HEK293 (cell line): ENCODE measurements around the gene OGFOD3.

ENCODE experiments used
- CTCF ChIA-PET: fragments of 350-600 bp; formaldehyde crosslinking; extraction: SDS; loops from one replicate; lab custom pipeline; 2021; ENCODE audit warnings: antibody characterized with exemption; lab: Yijun Ruan, JAX
- POLR2A ChIA-PET: fragments of 300-600 bp; formaldehyde crosslinking; extraction: SDS; loops from one replicate; lab custom pipeline; 2020; ENCODE audit warnings: antibody characterized with exemption, inconsistent platforms; lab: Yijun Ruan, JAX
- H3K27ac ChIP-seq: fragments of 200-500 bp; sonication (Bioruptor generic); 2 replicates; pipeline ENCODE4 v1.5.1; 2014; ENCODE audit warnings: low read depth, low read length, control low read depth, inconsistent platforms; ENCODE audit errors: extremely low read depth
- H3K36me3 ChIP-seq, 2 experiments: fragments of 200-500 bp in 1 of 2; sonication (Bioruptor generic) in 1 of 2; 1 replicate in 1 of 2; 2 replicates in 1 of 2; pipeline ENCODE4 v1.5.1; 2014 to 2017; ENCODE audit warnings: inconsistent platforms in 2 of 2, low read length in 2 of 2; ENCODE audit not compliant: control insufficient read depth in 2 of 2, insufficient read depth in 1 of 2
- H3K4me1 ChIP-seq: fragments of 200-500 bp; sonication (Bioruptor generic); 2 replicates; pipeline ENCODE4 v1.5.1; 2014; ENCODE audit warnings: mild to moderate bottlenecking, low read length, inconsistent platforms; ENCODE audit not compliant: control insufficient read depth, insufficient read depth
- H3K4me3 ChIP-seq: 2 replicates; pipeline ENCODE4 v1.5.1; 2011; ENCODE audit warnings: low read depth, mild to moderate bottlenecking, control low read depth, low read length, moderate library complexity
- H3K9me3 ChIP-seq: fragments of 200-500 bp; sonication (Bioruptor generic); 2 replicates; pipeline ENCODE4 v1.5.1; 2014; ENCODE audit warnings: low read depth, low read length, inconsistent platforms; ENCODE audit not compliant: control insufficient read depth, insufficient read depth
- BCL11B ChIP-seq: fragments of 450-650 bp; formaldehyde crosslinking; IDR thresholded peaks from 2 replicates; pipeline ENCODE4 v1.5.1; 2016; ENCODE audit warnings: low read depth, missing biosample characterization, missing genetic modification characterization
- HOXD13 ChIP-seq: sonication (generic); formaldehyde crosslinking; IDR thresholded peaks from 2 replicates; pipeline ENCODE4 v1.8.0; 2022; ENCODE audit warnings: missing genetic modification reagents, borderline replicate concordance
- KLF8 ChIP-seq: fragments of 450-650 bp; formaldehyde crosslinking; IDR thresholded peaks from 2 replicates; pipeline ENCODE4 v1.5.1; 2016; ENCODE audit warnings: missing biosample characterization, missing genetic modification characterization
- MZF1 ChIP-seq: fragments of 450-650 bp; formaldehyde crosslinking; IDR thresholded peaks from 2 replicates; pipeline ENCODE4 v1.5.1; 2017; ENCODE audit warnings: missing biosample characterization, missing genetic modification characterization, borderline replicate concordance
- TRIM28 ChIP-seq: IDR thresholded peaks from 2 replicates; pipeline ENCODE4 v1.6.1; 2011; ENCODE audit warnings: low read length, control low read depth, borderline replicate concordance
- ZBTB7A ChIP-seq: fragments of 450-650 bp; formaldehyde crosslinking; IDR thresholded peaks from 2 replicates; pipeline ENCODE4 v1.5.1; 2016; ENCODE audit warnings: low read depth, missing biosample characterization, missing genetic modification characterization
- ZFHX2 ChIP-seq: fragments of 450-650 bp; formaldehyde crosslinking; conservative IDR thresholded peaks from 2 replicates; pipeline ENCODE4 v1.5.1; 2016; ENCODE audit warnings: missing biosample characterization, missing genetic modification characterization
- ZNF121 ChIP-seq: fragments of 450-650 bp; formaldehyde crosslinking; IDR thresholded peaks from 2 replicates; pipeline ENCODE4 v1.5.1; 2016; ENCODE audit warnings: missing biosample characterization, missing genetic modification characterization
- ZNF132 ChIP-seq: fragments of 450-650 bp; formaldehyde crosslinking; IDR thresholded peaks from 2 replicates; pipeline ENCODE4 v1.5.1; 2017; ENCODE audit warnings: missing biosample characterization, missing genetic modification characterization, borderline replicate concordance
- ZNF16 ChIP-seq: fragments of 450-650 bp; formaldehyde crosslinking; IDR thresholded peaks from 2 replicates; pipeline ENCODE4 v1.5.1; 2016; ENCODE audit warnings: low read depth, missing biosample characterization, missing genetic modification characterization
- ZNF174 ChIP-seq: fragments of 450-650 bp; formaldehyde crosslinking; IDR thresholded peaks from 2 replicates; pipeline ENCODE4 v1.5.0; 2017; ENCODE audit warnings: missing biosample characterization, mild to moderate bottlenecking, missing genetic modification characterization
- ZNF18 ChIP-seq: fragments of 450-650 bp; formaldehyde crosslinking; IDR thresholded peaks from 2 replicates; pipeline ENCODE4 v1.5.1; 2016; ENCODE audit warnings: missing biosample characterization, missing genetic modification characterization
- ZNF214 ChIP-seq: fragments of 450-650 bp; formaldehyde crosslinking; IDR thresholded peaks from 2 replicates; pipeline ENCODE4 v1.5.1; 2017; ENCODE audit warnings: missing biosample characterization, mild to moderate bottlenecking, missing genetic modification characterization, borderline replicate concordance
- ZNF266 ChIP-seq: fragments of 450-650 bp; formaldehyde crosslinking; IDR thresholded peaks from 2 replicates; pipeline ENCODE4 v1.5.1; 2016; ENCODE audit warnings: missing biosample characterization, missing genetic modification characterization, low read depth
- ZNF280D ChIP-seq: fragments of 450-650 bp; formaldehyde crosslinking; IDR thresholded peaks from 2 replicates; pipeline ENCODE4 v1.5.1; 2016; ENCODE audit warnings: missing biosample characterization, missing genetic modification characterization
- ZNF571 ChIP-seq: fragments of 450-650 bp; formaldehyde crosslinking; IDR thresholded peaks from 2 replicates; pipeline ENCODE4 v1.5.0; 2017; ENCODE audit warnings: missing biosample characterization, missing genetic modification characterization
- ZNF596 ChIP-seq: fragments of 450-650 bp; IDR thresholded peaks from 2 replicates; pipeline ENCODE4 v1.5.0; 2018; ENCODE audit warnings: missing biosample characterization, mild to moderate bottlenecking, missing genetic modification characterization, moderate library complexity
- ZNF777 ChIP-seq: fragments of 450-650 bp; formaldehyde crosslinking; IDR thresholded peaks from 2 replicates; pipeline ENCODE4 v1.5.1; 2017; ENCODE audit warnings: missing biosample characterization, missing genetic modification characterization, borderline replicate concordance
- ZSCAN4 ChIP-seq: fragments of 450-650 bp; formaldehyde crosslinking; IDR thresholded peaks from 2 replicates; pipeline ENCODE4 v1.5.1; 2017; ENCODE audit warnings: missing biosample characterization, missing genetic modification characterization

Gene OGFOD3

GRCh38 chr17:82440469-82440981, 22.1 kb upstream of the OGFOD3 start:
- no peaks in the 10 kb centered on the region for H3K9me3 ChIP-seq
- ChIA-PET POLR2A (interaction anchor here (0.7 kb wide), 1 partner anchor 62 kb away, joined by 3 read pairs; no protein-coding TSS in a partner anchor), CTCF (interaction anchor here (2.0 kb wide), 1 partner anchor 16 kb away, joined by 8 read pairs; no protein-coding TSS in a partner anchor)
- 0 out of 2 replicates have a peak overlapping the region, but pooled peaks have one; percentile 31 for H3K27ac ChIP-seq
- no peak overlapping the region for H3K4me3 ChIP-seq
- no peaks in the 10 kb centered on the region for H3K4me1 ChIP-seq
- peaks cover 0 to 60% of the 10 kb centered on the region in 2 experiments; a peak in 1 of 3 replicates for H3K36me3 ChIP-seq
- TF ChIP-seq ZNF777 (tag by site-specific recombination) (no peak), TRIM28 (no peak), MZF1 (tag by site-specific recombination) (no peak), ZNF16 (tag by site-specific recombination) (no peak)

GRCh38 chr17:82439829-82440365, 21.5 kb upstream of the OGFOD3 start:
- CTCF ChIA-PET = interaction anchor here (2.0 kb wide), 1 partner anchor 15 kb away, joined by 8 read pairs; no protein-coding TSS in a partner anchor
- no peak for TF ChIP-seq ZBTB7A (tag by site-specific recombination)

GRCh38 chr17:82439194-82439828, 20.9 kb upstream of the OGFOD3 start:
- H3K36me3 ChIP-seq = peaks cover 0 to 52% of the 10 kb centered on the region in 2 experiments; a peak in 1 of 3 replicates
- H3K4me3 ChIP-seq = no peak overlapping the region
- POLR2A ChIA-PET = no interaction called here
- no peaks in the 10 kb centered on the region for H3K9me3 ChIP-seq
- no peak overlapping the region for H3K27ac ChIP-seq
- no peaks in the 10 kb centered on the region for H3K4me1 ChIP-seq
- CTCF ChIA-PET = interaction anchor here (0.5 to 2.0 kb wide), 2 partner anchors 15 to 140 kb away, joined by 3 to 8 read pairs; no protein-coding TSS in a partner anchor
- TF ChIP-seq ZNF132 (tag by site-specific recombination) (no peak), ZNF596 (tag by site-specific recombination) (no peak), KLF8 (tag by site-specific recombination) (no peak), ZFHX2 (no peak)
- TF ChIP-seq, all 188 proteins: peak for 0

More at GRCh38 chr17:82439829-82440365, 21.5 kb upstream of the OGFOD3 start:
- Histone ChIP-seq H3K4me3 (no peak overlapping the region), H3K4me1 (no peaks in the 10 kb centered on the region), H3K36me3 (peaks cover 0 to 58% of the 10 kb centered on the region in 2 experiments; a peak in 1 of 3 replicates), H3K27ac (no peak overlapping the region), H3K9me3 (no peaks in the 10 kb centered on the region)
- POLR2A ChIA-PET = no interaction called here

- Histone ChIP-seq H3K4me1 (no peaks in the 10 kb centered on the region), H3K27ac (no peak overlapping the region), H3K4me3 (no peak overlapping the region), H3K9me3 (no peaks in the 10 kb centered on the region), H3K36me3 (peaks cover 0 to 49% of the 10 kb centered on the region in 2 experiments; a peak in 1 of 3 replicates)
- ChIA-PET POLR2A (no interaction called here), CTCF (interaction anchor here (0.5 to 2.0 kb wide), 4 partner anchors 14 to 479 kb away, joined by 3 to 8 read pairs (median 4); no protein-coding TSS in a partner anchor)
- TF ChIP-seq ZNF18 (tag by site-specific recombination) (no peak), ZNF571 (tag by site-specific recombination) (no peak), ZNF174 (no peak), BCL11B (tag by site-specific recombination) (no peak), ZSCAN4 (tag by site-specific recombination) (no peak), HOXD13 (CRISPR knock-in tag) (no peak), ZNF266 (tag by site-specific recombination) (no peak), ZNF121 (tag by site-specific recombination) (no peak), ZNF280D (tag by site-specific recombination) (no peak), ZNF214 (tag by site-specific recombination) (no peak)
Observed at GRCh38 chr17:82438401-82439193, 20.2 kb upstream of the OGFOD3 start.
